IPS-20b (cell line): ENCODE results near the gene SOS2.
"Not testable (repeated sequence)": the region's sequence is repeated elsewhere in the genome, so short reads cannot be mapped to it uniquely, and the experiment has no call there.

Experiments used
- H3K27ac ChIP-seq: one replicate; pipeline ENCODE4 v1.5.1; 2013; ENCODE audit warnings: low read length
- H3K27me3 ChIP-seq: 2 replicates; pipeline ENCODE4 v1.6.1; 2013; ENCODE audit warnings: mild to moderate bottlenecking, low read length, inconsistent platforms; ENCODE audit not compliant: insufficient read depth
- H3K36me3 ChIP-seq: 2 replicates; pipeline ENCODE4 v1.6.1; 2013; ENCODE audit warnings: low read depth, mild to moderate bottlenecking, inconsistent platforms, low read length, moderate library complexity; ENCODE audit not compliant: insufficient read depth
- H3K4me1 ChIP-seq: 2 replicates; pipeline ENCODE4 v1.6.1; 2013; ENCODE audit warnings: mild to moderate bottlenecking, control low read depth, inconsistent platforms, low read length, moderate library complexity; ENCODE audit not compliant: insufficient read depth
- H3K4me3 ChIP-seq: 2 replicates; pipeline ENCODE4 v1.5.1; 2013; ENCODE audit warnings: mild to moderate bottlenecking, low read length, inconsistent platforms
- H3K9ac ChIP-seq: 2 replicates; pipeline ENCODE4 v1.6.1; 2013; ENCODE audit warnings: low read depth, mild to moderate bottlenecking, inconsistent platforms, low read length, moderate library complexity
- H3K9me3 ChIP-seq: 2 replicates; pipeline ENCODE4 v1.6.1; 2013; ENCODE audit warnings: mild to moderate bottlenecking, low read depth, low read length, inconsistent platforms; ENCODE audit not compliant: insufficient read depth

The SOS2 gene

DNA sequence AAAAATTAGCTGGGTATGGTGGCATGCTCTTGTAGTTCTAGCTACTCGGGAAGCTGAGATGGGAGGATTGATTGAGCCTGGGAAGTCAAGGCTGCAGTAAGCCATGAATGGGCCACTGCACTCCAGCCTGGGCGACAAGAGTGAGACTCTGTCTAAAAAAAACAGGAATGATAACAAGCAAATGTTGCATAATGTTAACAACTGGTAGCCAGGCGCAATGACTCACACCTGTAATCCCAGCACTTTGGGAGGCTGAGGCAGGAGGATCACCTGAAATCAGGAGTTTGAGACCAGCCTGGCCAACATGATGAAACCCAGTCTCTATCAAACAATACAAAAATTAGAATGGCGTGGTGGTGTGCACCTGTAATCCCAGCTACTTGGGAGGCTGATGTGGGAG, 64.0 kb downstream of the SOS2 start:
- H3K4me1 ChIP-seq, H3K9ac ChIP-seq, H3K27me3 ChIP-seq, H3K36me3 ChIP-seq, H3K27ac ChIP-seq, H3K4me3 ChIP-seq, H3K9me3 ChIP-seq: not testable (repeated sequence)

GRCh38 chr14:50156111-50156510, 75.3 kb downstream of the SOS2 start:
- H3K9ac ChIP-seq: no peak overlapping the region
- no peaks in the 10 kb centered on the region for H3K9me3 ChIP-seq
- H3K27me3 ChIP-seq: no peaks in the 10 kb centered on the region
- no peak overlapping the region for H3K4me3 ChIP-seq
- H3K36me3 ChIP-seq: peaks cover 14% of the 10 kb centered on the region
- H3K4me1 ChIP-seq: no peaks in the 10 kb centered on the region
- H3K27ac ChIP-seq: no peak overlapping the region

DNA sequence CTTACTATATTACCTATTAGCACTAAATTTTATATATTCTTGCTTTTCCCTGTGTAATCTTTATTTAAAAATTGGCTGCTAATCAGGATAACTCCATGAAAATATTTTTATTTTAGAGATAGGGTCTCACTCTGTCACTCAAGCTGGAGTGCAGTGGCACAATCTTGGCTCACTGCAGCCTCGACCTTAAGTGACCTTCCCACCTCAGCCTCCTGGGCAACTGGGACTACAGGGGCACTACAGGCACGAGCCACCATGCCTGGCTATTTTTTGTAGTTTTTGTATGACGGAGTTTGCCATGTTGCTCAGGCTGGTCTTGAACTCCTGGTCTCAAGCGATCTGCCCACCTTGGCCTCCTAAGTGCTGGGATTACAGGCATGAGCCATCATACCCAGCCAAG, 82.6 kb downstream of the SOS2 start:
- Histone ChIP-seq H3K9ac (no peak overlapping the region), H3K9me3 (no peaks in the 10 kb centered on the region), H3K4me3 (no peak overlapping the region), H3K36me3 (peaks cover 9% of the 10 kb centered on the region; the same call in 1 of the 2 replicates), H3K27ac (no peak overlapping the region), H3K27me3 (no peaks in the 10 kb centered on the region), H3K4me1 (no peaks in the 10 kb centered on the region)

- no peaks in the 10 kb centered on the region; the same call in 1 of the 2 replicates for H3K4me1 ChIP-seq
- no peak overlapping the region for H3K9ac ChIP-seq
- H3K27me3 ChIP-seq: no peaks in the 10 kb centered on the region
- H3K36me3 ChIP-seq: peaks cover 3% of the 10 kb centered on the region; the same call in 1 of the 2 replicates
- no peaks in the 10 kb centered on the region for H3K9me3 ChIP-seq
- no peak overlapping the region for H3K4me3 ChIP-seq
- H3K27ac ChIP-seq: no peak overlapping the region
Observed at GRCh38 chr14:50139192-50139591, 92.2 kb downstream of the SOS2 start.

- no peak overlapping the region for H3K4me3 ChIP-seq
- H3K36me3 ChIP-seq: peaks cover 4% of the 10 kb centered on the region; the same call in 1 of the 2 replicates
Observed at GRCh38 chr14:50127802-50128201, 103.6 kb downstream of the SOS2 start.

GRCh38 chr14:50123062-50123461, 108.3 kb downstream of the SOS2 start:
- Histone ChIP-seq H3K4me1 (no peaks in the 10 kb centered on the region), H3K27me3 (no peaks in the 10 kb centered on the region), H3K4me3 (no peak overlapping the region), H3K36me3 (no peaks in the 10 kb centered on the region), H3K27ac (no peak overlapping the region), H3K9me3 (no peaks in the 10 kb centered on the region), H3K9ac (no peak overlapping the region)

More at GRCh38 chr14:50127802-50128201, 103.6 kb downstream of the SOS2 start:
- no peak overlapping the region for H3K9ac ChIP-seq
- H3K27me3 ChIP-seq: no peaks in the 10 kb centered on the region
- no peaks in the 10 kb centered on the region for H3K9me3 ChIP-seq
- no peaks in the 10 kb centered on the region for H3K4me1 ChIP-seq
- H3K27ac ChIP-seq: no peak overlapping the region

- Histone ChIP-seq H3K27me3 (no peaks in the 10 kb centered on the region), H3K4me3 (no peak overlapping the region), H3K36me3 (no peaks in the 10 kb centered on the region), H3K4me1 (no peaks in the 10 kb centered on the region; the same call in 1 of the 2 replicates), H3K9ac (no peak overlapping the region), H3K9me3 (no peaks in the 10 kb centered on the region), H3K27ac (no peak overlapping the region)
Observed at GRCh38 chr14:50122291-50122690, 109.1 kb downstream of the SOS2 start.

DNA sequence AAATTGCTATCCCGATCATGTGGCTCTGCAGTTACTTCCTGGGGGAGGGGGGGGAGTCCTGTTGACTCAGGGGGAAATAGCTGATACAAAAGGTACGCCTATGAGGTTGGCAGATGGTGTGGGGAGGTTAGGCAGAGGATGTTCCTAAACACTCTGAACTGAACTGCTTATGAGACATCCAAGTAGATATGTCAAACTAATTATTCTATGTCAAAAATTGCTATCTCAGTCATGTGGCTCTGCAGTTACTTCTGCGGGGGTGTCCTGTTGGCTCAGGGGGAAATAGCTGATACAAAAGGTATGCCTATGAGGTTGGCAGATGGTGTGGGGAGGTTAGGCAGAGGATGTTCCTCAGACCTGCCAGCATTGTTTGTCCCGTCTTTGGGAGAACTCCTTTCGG, 109.9 kb downstream of the SOS2 start:
- H3K9me3 ChIP-seq: no peaks in the 10 kb centered on the region
- no peaks in the 10 kb centered on the region for H3K27me3 ChIP-seq
- H3K9ac ChIP-seq: no peak overlapping the region
- no peak overlapping the region for H3K4me3 ChIP-seq
- H3K27ac ChIP-seq: no peak overlapping the region
- H3K36me3 ChIP-seq: no peaks in the 10 kb centered on the region
- peaks cover 6% of the 10 kb centered on the region; the same call in 1 of the 2 replicates for H3K4me1 ChIP-seq

GRCh38 chr14:50117456-50117855, 113.9 kb downstream of the SOS2 start:
- Histone ChIP-seq H3K27me3 (no peaks in the 10 kb centered on the region), H3K9ac (no peak overlapping the region; the same call in 1 of the 2 replicates), H3K4me3 (no peak overlapping the region), H3K36me3 (peaks cover 31% of the 10 kb centered on the region), H3K4me1 (peaks cover 6% of the 10 kb centered on the region; the same call in 1 of the 2 replicates), H3K27ac (no peak overlapping the region), H3K9me3 (no peaks in the 10 kb centered on the region)

DNA sequence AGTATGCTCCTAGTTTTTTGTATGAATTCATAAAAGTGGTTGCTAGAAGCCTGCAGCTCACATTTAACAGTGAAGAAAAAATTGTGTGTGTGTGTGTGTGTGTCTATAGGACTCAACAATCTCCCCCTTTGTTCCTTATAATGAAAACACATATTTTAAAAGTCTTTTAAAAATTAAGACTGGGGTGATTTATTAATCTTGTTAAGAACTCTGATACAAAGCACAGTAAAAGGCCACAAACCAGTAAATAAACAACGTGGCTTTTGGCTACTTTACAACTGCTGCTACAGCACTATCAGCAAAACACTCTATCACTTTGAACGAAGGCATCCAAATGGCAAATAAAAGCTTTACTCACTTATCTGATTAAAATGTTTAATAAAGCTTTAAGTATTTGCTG, 114.4 kb downstream of the SOS2 start:
- peak overlapping the region; percentile 98 for H3K27ac ChIP-seq
- H3K4me1 ChIP-seq: peaks cover 6% of the 10 kb centered on the region; the same call in 1 of the 2 replicates
- H3K36me3 ChIP-seq: peaks cover 36% of the 10 kb centered on the region
- H3K9ac ChIP-seq: peak overlapping the region; percentile 96
- H3K9me3 ChIP-seq: no peaks in the 10 kb centered on the region
- no peaks in the 10 kb centered on the region for H3K27me3 ChIP-seq
- peak overlapping the region; percentile 85 for H3K4me3 ChIP-seq

DNA sequence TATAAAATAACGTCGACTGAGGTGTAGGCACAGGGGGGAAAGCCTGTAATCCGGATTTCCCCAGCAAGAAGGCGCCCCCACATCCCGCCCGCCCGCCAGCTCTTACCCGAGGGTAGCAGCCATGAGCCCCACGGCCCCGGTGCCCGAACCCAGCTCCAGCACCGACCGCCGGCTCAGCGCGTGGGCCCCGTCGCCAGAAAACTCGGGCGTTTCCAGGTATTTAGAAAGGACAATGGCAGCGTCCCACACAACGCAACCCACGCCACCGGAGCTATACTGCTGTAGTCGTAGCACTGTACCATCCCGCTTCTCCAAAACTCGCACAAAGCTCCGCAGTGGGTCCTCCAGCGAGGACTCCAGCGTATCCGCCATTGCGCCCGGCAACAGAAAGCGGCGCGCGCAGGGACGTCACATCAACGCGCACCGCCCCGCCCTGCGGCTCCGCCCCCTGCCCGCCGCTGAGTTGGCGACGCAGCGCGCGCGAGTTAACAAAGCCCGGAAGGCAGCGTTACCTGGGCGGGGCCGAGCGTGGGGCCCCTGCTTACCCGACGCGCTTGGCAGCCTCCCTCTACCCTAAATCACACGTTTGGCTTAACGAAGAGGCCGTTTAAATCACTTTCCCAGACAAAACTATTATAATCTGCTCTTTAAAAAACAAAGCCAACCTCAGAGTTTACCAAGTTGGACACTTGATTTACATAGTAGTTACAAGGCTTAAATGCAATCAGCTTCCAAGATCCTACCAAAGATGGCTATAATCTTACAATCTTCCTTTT, 115.0 kb downstream of the SOS2 start, which contains the start of gene VCPKMT:
Gene VCPKMT (minus strand): TSS at position 392 of the 776 bp plus-strand sequence. CDS start 20 bp downstream, at position 372.
- Histone ChIP-seq H3K4me1 (peaks cover 6% of the 10 kb centered on the region; the same call in 1 of the 2 replicates), H3K27ac (peak within 1 kb of the TSS; percentile 98), H3K27me3 (no peaks in the 10 kb centered on the region), H3K9me3 (no peaks in the 10 kb centered on the region), H3K9ac (peak within 1 kb of the TSS; percentile 96), H3K36me3 (peaks cover 42% of the 10 kb centered on the region), H3K4me3 (peak within 1 kb of the TSS; percentile 85)

DNA sequence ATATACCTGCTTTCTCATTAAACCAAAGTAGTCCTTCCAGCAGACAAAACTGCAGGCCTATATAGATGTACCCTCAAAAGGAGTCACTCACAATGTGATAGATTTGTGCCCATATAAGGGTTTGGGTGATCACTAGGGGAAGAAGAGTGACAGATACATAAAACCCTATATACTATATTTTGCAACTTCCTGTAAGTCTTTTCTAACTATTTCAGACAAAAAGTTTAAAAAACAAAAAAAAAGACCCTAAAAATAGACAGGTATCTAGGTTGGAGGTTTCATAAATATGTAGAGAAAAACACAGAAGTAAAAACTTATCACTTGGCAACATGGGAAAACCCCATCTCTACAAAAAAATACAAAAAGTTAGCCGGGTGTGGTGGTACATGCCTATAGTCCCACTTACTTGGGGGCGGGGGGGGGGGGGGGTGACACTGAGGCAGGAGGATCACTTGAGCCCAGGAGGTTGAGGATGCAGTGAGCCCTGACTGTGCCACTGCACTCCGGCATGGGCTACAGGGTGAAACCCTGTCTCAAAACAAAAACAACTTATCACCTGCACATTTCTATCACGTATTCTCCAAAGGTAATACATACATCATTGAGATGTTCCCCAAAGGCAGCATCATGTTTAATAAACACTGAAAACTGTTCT, 117.9 kb downstream of the SOS2 start:
- Histone ChIP-seq H3K36me3 (peaks cover 70% of the 10 kb centered on the region), H3K4me1 (peaks cover 7% of the 10 kb centered on the region; the same call in 1 of the 2 replicates), H3K4me3 (no peak overlapping the region), H3K9me3 (no peaks in the 10 kb centered on the region), H3K9ac (no peak overlapping the region), H3K27ac (no peak overlapping the region), H3K27me3 (no peaks in the 10 kb centered on the region)
